H9 (cell line): Measurements from ENCODE around the gene UMAD1. TPM values are rescaled to one million over a fixed set of nuclear protein-coding genes. Genes with fewer than 3 reads are reported as not detected.

ENCODE experiments used
- DNase-seq: peaks from one replicate; pipeline ENCODE4 v3.0.0-alpha.2; 2017
- H2AFZ ChIP-seq: one replicate; pipeline ENCODE4 v1.6.1; 2013; ENCODE audit warnings: mild to moderate bottlenecking, low read length, control low read depth, moderate library complexity
- H2AK5ac ChIP-seq: 2 replicates; pipeline ENCODE4 v1.6.1; 2013; ENCODE audit warnings: low read length, control low read depth, mixed read lengths; ENCODE audit not compliant: insufficient read length
- H2BK120ac ChIP-seq: one replicate; pipeline ENCODE4 v1.6.1; 2013; ENCODE audit warnings: low read depth, mild to moderate bottlenecking, low read length, control low read depth, inconsistent platforms; ENCODE audit not compliant: poor library complexity, severe bottlenecking
- H2BK12ac ChIP-seq: 2 replicates; pipeline ENCODE4 v1.6.1; 2013; ENCODE audit warnings: low read length, control low read depth, mixed read lengths, low read depth; ENCODE audit not compliant: insufficient read length
- H2BK15ac ChIP-seq: 2 replicates; pipeline ENCODE4 v1.6.1; 2013; ENCODE audit warnings: low read depth, low read length, control low read depth
- H2BK20ac ChIP-seq: one replicate; pipeline ENCODE4 v1.6.1; 2013; ENCODE audit warnings: low read depth, mild to moderate bottlenecking, low read length, control low read depth, inconsistent platforms; ENCODE audit not compliant: poor library complexity, severe bottlenecking
- H2BK5ac ChIP-seq: 2 replicates; pipeline ENCODE4 v1.6.1; 2013; ENCODE audit warnings: low read length, control low read depth, mixed read lengths; ENCODE audit not compliant: insufficient read length
- H3K14ac ChIP-seq: 2 replicates; pipeline ENCODE4 v1.6.1; 2013; ENCODE audit warnings: low read length, control low read depth; ENCODE audit not compliant: insufficient read depth
- H3K18ac ChIP-seq: 2 replicates; pipeline ENCODE4 v1.6.1; 2013; ENCODE audit warnings: low read depth, mild to moderate bottlenecking, mixed read lengths, low read length, control low read depth; ENCODE audit not compliant: insufficient read length
- H3K23ac ChIP-seq: 2 replicates; pipeline ENCODE4 v1.6.1; 2013; ENCODE audit warnings: low read length, control low read depth, mixed read lengths, low read depth; ENCODE audit not compliant: insufficient read length
- H3K23me2 ChIP-seq: 2 replicates; pipeline ENCODE4 v1.6.1; 2013; ENCODE audit warnings: low read depth, mild to moderate bottlenecking, mixed read lengths, low read length, control low read depth; ENCODE audit not compliant: insufficient read length, poor library complexity, severe bottlenecking
- H3K27ac ChIP-seq: 2 replicates; pipeline ENCODE4 v1.5.1; 2013; ENCODE audit warnings: low read length, control low read depth, mixed read lengths, low read depth; ENCODE audit not compliant: insufficient read length
- H3K27me3 ChIP-seq: 2 replicates; pipeline ENCODE4 v1.6.1; 2013; ENCODE audit warnings: low read length, control low read depth, inconsistent platforms; ENCODE audit not compliant: insufficient read depth
- H3K4ac ChIP-seq: 2 replicates; pipeline ENCODE4 v1.6.1; 2013; ENCODE audit warnings: low read depth, mild to moderate bottlenecking, control low read depth, inconsistent platforms, low read length, moderate library complexity
- H3K4me1 ChIP-seq: 2 replicates; pipeline ENCODE4 v1.6.1; 2013; ENCODE audit warnings: low read length, control low read depth, inconsistent platforms; ENCODE audit not compliant: insufficient read depth
- H3K4me2 ChIP-seq: 2 replicates; pipeline ENCODE4 v1.6.1; 2013; ENCODE audit warnings: low read length, control low read depth, mixed read lengths; ENCODE audit not compliant: insufficient read length, insufficient read depth
- H3K56ac ChIP-seq: 2 replicates; pipeline ENCODE4 v1.6.1; 2013; ENCODE audit warnings: low read depth, mild to moderate bottlenecking, mixed read lengths, low read length, control low read depth; ENCODE audit not compliant: insufficient read length
- H3K79me1 ChIP-seq: 2 replicates; pipeline ENCODE4 v1.6.1; 2013; ENCODE audit warnings: low read depth, mild to moderate bottlenecking, moderate library complexity, low read length, control low read depth, inconsistent platforms; ENCODE audit not compliant: insufficient read depth, poor library complexity, severe bottlenecking
- H3K79me2 ChIP-seq: 2 replicates; pipeline ENCODE4 v1.6.1; 2013; ENCODE audit warnings: low read length, control low read depth, inconsistent platforms; ENCODE audit not compliant: insufficient read depth
- H3K9ac ChIP-seq: 2 replicates; pipeline ENCODE4 v1.6.1; 2013; ENCODE audit warnings: low read length, control low read depth, mixed read lengths; ENCODE audit not compliant: insufficient read length; ENCODE audit errors: extremely low read depth
- H3K9me3 ChIP-seq: one replicate; pipeline ENCODE4 v1.6.1; 2013; ENCODE audit warnings: low read depth, low read length, inconsistent platforms; ENCODE audit not compliant: control insufficient read depth
- H3T11ph ChIP-seq: one replicate; pipeline ENCODE4 v1.6.1; 2013; ENCODE audit warnings: mild to moderate bottlenecking, low read length, control low read depth, inconsistent platforms
- H4K20me1 ChIP-seq: one replicate; pipeline ENCODE4 v1.6.1; 2013; ENCODE audit not compliant: control insufficient read depth, insufficient read length, insufficient read depth
- H4K5ac ChIP-seq: 2 replicates; pipeline ENCODE4 v1.6.1; 2013; ENCODE audit warnings: low read depth, mild to moderate bottlenecking, mixed read lengths, low read length, control low read depth; ENCODE audit not compliant: insufficient read length
- H4K8ac ChIP-seq: replicated peaks from 2 replicates; pipeline ENCODE4 v1.6.1; 2013; ENCODE audit warnings: low read length, control low read depth, mixed read lengths, low read depth; ENCODE audit not compliant: insufficient read length
- H4K91ac ChIP-seq: 2 replicates; pipeline ENCODE4 v1.6.1; 2013; ENCODE audit warnings: low read depth, mild to moderate bottlenecking, moderate library complexity, mixed read lengths, low read length, control low read depth; ENCODE audit not compliant: insufficient read length
- H3K27ac Mint-ChIP-seq, 3 experiments: 2 replicates in 2 of 3; 3 replicates in 1 of 3; pipeline ENCODE4 v1.8.0; 2020 to 2021; ENCODE audit warnings: mixed read lengths in 3 of 3, mild to moderate bottlenecking in 1 of 3, moderate library complexity in 1 of 3
- H3K27me3 Mint-ChIP-seq: 2 replicates; pipeline ENCODE4 v1.8.0; 2021; ENCODE audit warnings: low read depth, mild to moderate bottlenecking, moderate library complexity, mixed read lengths
- H3K36me3 Mint-ChIP-seq, 3 experiments: 2 replicates in 2 of 3; 3 replicates in 1 of 3; pipeline ENCODE4 v1.8.0; 2020 to 2021; ENCODE audit warnings: low read depth in 3 of 3, mixed read lengths in 3 of 3; ENCODE audit not compliant: insufficient read depth in 1 of 3
- H3K4me1 Mint-ChIP-seq, 2 experiments: 2 replicates each; pipeline ENCODE4 v1.8.0; 2020; ENCODE audit warnings: mixed read lengths in 2 of 2
- H3K4me3 Mint-ChIP-seq, 2 experiments: 2 replicates in 1 of 2; 3 replicates in 1 of 2; pipeline ENCODE4 v1.8.0; 2020 to 2021; ENCODE audit warnings: mild to moderate bottlenecking in 2 of 2, mixed read lengths in 2 of 2, moderate library complexity in 1 of 2
- H3K9me3 Mint-ChIP-seq, 2 experiments: 2 replicates in 1 of 2; 3 replicates in 1 of 2; pipeline ENCODE4 v1.8.0; 2020; ENCODE audit warnings: mild to moderate bottlenecking in 2 of 2, mixed read lengths in 2 of 2, moderate library complexity in 1 of 2
- CTCF ChIP-seq: fragments of 200-600 bp; sonication (generic); conservative IDR thresholded peaks from 3 replicates; pipeline ENCODE4 v1.8.0; 2021; ENCODE audit warnings: antibody characterized with exemption, mild to moderate bottlenecking
- total RNA-seq: library from RNA; stranded (reverse); gene quantifications from 2 replicates; pipeline ENCODE4 v1.2.1, GENCODE V29; 2021

Gene UMAD1
- total RNA-seq, 1 experiment from 2014 or later, result 8.9 TPM

- no peak overlapping the region for H2BK20ac ChIP-seq
- no peak overlapping the region for H2BK15ac ChIP-seq
- H3K18ac ChIP-seq, result no peak overlapping the region
- no peak overlapping the region for H3K9ac ChIP-seq
- H3K79me2 ChIP-seq, result no peaks in the 10 kb centered on the region
- H4K8ac ChIP-seq, result no peak overlapping the region
- no peaks in the 10 kb centered on the region for H4K20me1 ChIP-seq
- H2AK5ac ChIP-seq, result no peak overlapping the region
- no peak overlapping the region for H3K27ac ChIP-seq
- H3K4me2 ChIP-seq, result no peak overlapping the region
- H3K9me3 ChIP-seq, result no peaks in the 10 kb centered on the region
- H3K4me3 Mint-ChIP-seq, result no peak overlapping the region
- H3K4me1 ChIP-seq, result no peaks in the 10 kb centered on the region
- no peaks in the 10 kb centered on the region for H3K23me2 ChIP-seq
- no peak overlapping the region for H2AFZ ChIP-seq
- H3K23ac ChIP-seq, result no peak overlapping the region
- no peak overlapping the region for H2BK5ac ChIP-seq
- no peaks in the 10 kb centered on the region for H3K27me3 Mint-ChIP-seq
- no peaks in the 10 kb centered on the region; a peak in 1 of 7 replicates for H3K36me3 Mint-ChIP-seq
- H3K27ac Mint-ChIP-seq, result no peak overlapping the region
- no peak for DNase-seq
- no peak overlapping the region for H4K91ac ChIP-seq
- no peak overlapping the region for H2BK12ac ChIP-seq
- H3T11ph ChIP-seq, result no peak overlapping the region
- H2BK120ac ChIP-seq, result no peak overlapping the region
- H3K56ac ChIP-seq, result no peak overlapping the region
- no peaks in the 10 kb centered on the region for H3K9me3 Mint-ChIP-seq
- no peak overlapping the region for H4K5ac ChIP-seq
- H3K27me3 ChIP-seq, result no peaks in the 10 kb centered on the region
- no peaks in the 10 kb centered on the region for H3K79me1 ChIP-seq
- peaks cover 10 to 12% of the 10 kb centered on the region in 2 experiments for H3K4me1 Mint-ChIP-seq
- no peak for TF ChIP-seq CTCF
- H3K14ac ChIP-seq, result no peak overlapping the region
- no peak overlapping the region for H3K4ac ChIP-seq
These were observed 59.4 kb downstream of the UMAD1 start for GRCh38 chr7:7699970-7700369.
